H1 (cell line): Measurements from ENCODE around the gene PIP4K2C. TPM values are rescaled to one million over a fixed set of nuclear protein-coding genes. Genes with fewer than 3 reads are reported as not detected.

Experiments used
- CHD2 ChIP-seq: IDR thresholded peaks from 2 replicates; pipeline ENCODE4 v1.6.1; 2012; ENCODE audit warnings: low read length, improper control_type of control experiment
- CREB1 ChIP-seq: IDR thresholded peaks from 2 replicates; pipeline ENCODE4 v1.6.1; 2012; ENCODE audit warnings: inconsistent platforms
- GTF2F1 ChIP-seq: IDR thresholded peaks from 2 replicates; pipeline ENCODE4 v1.6.1; 2012; ENCODE audit warnings: low read depth, low read length, improper control_type of control experiment, borderline replicate concordance
- POLR2A ChIP-seq, 2 experiments: IDR thresholded peaks; 1 replicate in 1 of 2; 2 replicates in 1 of 2; pipeline ENCODE4 v1.6.1; 2011; ENCODE audit warnings: low read depth in 2 of 2, low read length in 2 of 2, mild to moderate bottlenecking in 2 of 2; ENCODE audit errors: control extremely low read depth in 1 of 2
- POLR2AphosphoS5 ChIP-seq: IDR thresholded peaks from 2 replicates; pipeline ENCODE4 v1.6.1; 2011; ENCODE audit warnings: low read depth, low read length
- RNF2 ChIP-seq: fragments of 200-900, 300-1000 bp; sonication (generic); IDR thresholded peaks from 2 replicates; pipeline ENCODE4 v1.7.1; 2016; ENCODE audit warnings: borderline replicate concordance, low read depth, mild to moderate bottlenecking, antibody characterized with exemption, low read length; ENCODE audit not compliant: poor library complexity, severe bottlenecking; ENCODE audit errors: missing control alignments
- TEAD4 ChIP-seq: IDR thresholded peaks from 2 replicates; pipeline ENCODE4 v1.6.1; 2012; ENCODE audit warnings: low read depth, low read length, inconsistent platforms, mixed read lengths
- polyA plus RNA-seq, 7 experiments: library from polyadenylated mRNA; depleted of rRNA in 3 of 7; stranded (reverse) in 5 of 7; unstranded in 2 of 7; fragments of >200 nt in 5 of 7; fragments of 200-250 nt in 2 of 7; gene quantifications; 1 replicate in 5 of 7; 2 replicates in 1 of 7; 4 replicates in 1 of 7; pipeline versions ENCODE4 v1.2.1 to v1.2.3, GENCODE V29; 2011 to 2013; ENCODE audit warnings: missing spikeins in 2 of 7, mixed read lengths in 2 of 7
- total RNA-seq: library from RNA; stranded (reverse); fragmentation: NEBNext Ultra II Directional; extraction: Animal tissue kit (Norgen Biotek cat#: 25700); gene quantifications from 2 replicates; pipeline ENCODE4 v1.2.1, GENCODE V29; 2021

Gene PIP4K2C
- total and polyA plus RNA-seq, 2 of the 8 experiments (the other 6 are each of a cell fraction or from before 2014, with no cell fraction given), result 25.0 to 27.1 TPM

DNA sequence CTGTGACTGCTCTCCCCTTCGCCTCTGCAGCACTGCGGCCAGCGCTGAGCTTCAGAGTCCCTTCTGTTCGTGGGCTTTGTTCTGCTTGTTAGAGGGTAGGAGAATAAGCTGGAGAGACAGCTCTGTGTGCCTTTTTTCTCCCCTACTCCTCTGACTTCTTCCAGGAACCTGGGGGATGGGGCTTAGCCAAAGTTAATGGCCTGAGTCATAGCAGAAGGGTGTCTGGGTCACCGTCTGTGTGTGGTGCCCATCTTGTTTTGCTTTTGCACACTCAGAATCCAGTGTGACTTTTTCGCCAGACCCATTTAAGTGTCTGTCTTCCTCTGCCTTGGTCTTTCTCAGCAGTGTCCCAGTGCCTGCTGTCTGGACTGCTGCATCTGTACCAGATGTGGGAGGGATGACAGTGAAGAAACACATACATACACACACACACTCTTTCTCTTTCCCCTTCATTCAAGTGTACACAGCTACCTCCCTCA, 38.1 kb upstream of the PIP4K2C start (continued):
- TF ChIP-seq POLR2A (IDR thresholded peaks at IDR 0.05; ENCODE audit: control extremely low read depth in 1 of 2, low read depth in 2 of 2, low read length in 2 of 2) (no peak), GTF2F1 (no peak), POLR2AphosphoS5 (no peak), TEAD4 (no peak), RNF2 (no peak), CREB1 (no peak), CHD2 (no peak)
